ENCODE results near the gene ITGAE. TPM values are rescaled to one million over a fixed set of nuclear protein-coding genes. Genes with fewer than 3 reads are reported as not detected.

Gene ITGAE
- total RNA-seq, 1 donor from 2014 or later: 47.5 TPM

DNA sequence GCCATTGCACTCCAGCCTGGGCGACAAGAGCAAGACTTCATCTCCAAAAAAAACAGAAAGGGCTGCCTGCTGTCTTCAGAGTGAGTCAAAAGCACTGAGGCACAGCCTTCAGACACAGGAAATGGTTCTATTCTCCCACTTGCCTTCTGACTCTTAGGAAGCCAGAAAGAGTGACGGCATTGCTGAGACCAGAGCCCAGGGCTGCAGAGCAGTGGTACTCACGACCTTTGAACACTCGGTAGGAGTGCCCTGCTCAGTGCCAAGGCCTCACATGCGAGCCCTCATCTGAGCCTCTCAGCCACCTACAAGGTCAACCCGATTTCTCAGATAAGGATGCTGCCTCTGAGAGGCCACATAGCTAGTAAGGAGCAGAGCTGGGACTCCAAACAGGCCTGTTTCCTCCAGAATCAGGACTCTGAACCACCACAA, 3.5 kb upstream of the ITGAE start:
- H3K27me3 Mint-ChIP-seq (ENCODE audit: insufficient read depth, low read depth): no peaks in the 10 kb centered on the region
- H3K9me3 Mint-ChIP-seq: no peaks in the 10 kb centered on the region
- no peaks in the 10 kb centered on the region for H3K4me1 ChIP-seq
- no peaks in the 10 kb centered on the region for H3K79me2 ChIP-seq (ENCODE audit: low read depth)
- peaks cover 10% of the 10 kb centered on the region for H3K36me3 Mint-ChIP-seq
- H4K20me1 ChIP-seq (ENCODE audit: low read depth): peaks cover 4% of the 10 kb centered on the region
- TF ChIP-seq EZH2phosphoT487 (IDR thresholded peaks at IDR 0.05) (no peak), EZH2 (IDR thresholded peaks at IDR 0.05) (no peak)
- TF ChIP-seq, protein P1, sequence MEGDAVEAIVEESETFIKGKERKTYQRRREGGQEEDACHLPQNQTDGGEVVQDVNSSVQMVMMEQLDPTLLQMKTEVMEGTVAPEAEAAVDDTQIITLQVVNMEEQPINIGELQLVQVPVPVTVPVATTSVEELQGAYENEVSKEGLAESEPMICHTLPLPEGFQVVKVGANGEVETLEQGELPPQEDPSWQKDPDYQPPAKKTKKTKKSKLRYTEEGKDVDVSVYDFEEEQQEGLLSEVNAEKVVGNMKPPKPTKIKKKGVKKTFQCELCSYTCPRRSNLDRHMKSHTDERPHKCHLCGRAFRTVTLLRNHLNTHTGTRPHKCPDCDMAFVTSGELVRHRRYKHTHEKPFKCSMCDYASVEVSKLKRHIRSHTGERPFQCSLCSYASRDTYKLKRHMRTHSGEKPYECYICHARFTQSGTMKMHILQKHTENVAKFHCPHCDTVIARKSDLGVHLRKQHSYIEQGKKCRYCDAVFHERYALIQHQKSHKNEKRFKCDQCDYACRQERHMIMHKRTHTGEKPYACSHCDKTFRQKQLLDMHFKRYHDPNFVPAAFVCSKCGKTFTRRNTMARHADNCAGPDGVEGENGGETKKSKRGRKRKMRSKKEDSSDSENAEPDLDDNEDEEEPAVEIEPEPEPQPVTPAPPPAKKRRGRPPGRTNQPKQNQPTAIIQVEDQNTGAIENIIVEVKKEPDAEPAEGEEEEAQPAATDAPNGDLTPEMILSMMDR (IDR thresholded peaks at IDR 0.05): no peak
- no peak overlapping the region for H3K9ac ChIP-seq
- no peak overlapping the region for H2AFZ ChIP-seq (replicated peaks)
- no peaks in the 10 kb centered on the region for H3K9me3 ChIP-seq (ENCODE audit: low read depth)
- H3F3A ChIP-seq (ENCODE audit: low read depth): no peaks in the 10 kb centered on the region
- H3K4me3 Mint-ChIP-seq: no peak overlapping the region
- no peak overlapping the region for H3K27ac Mint-ChIP-seq
- H3K4me1 Mint-ChIP-seq: peaks cover under 1% of the 10 kb centered on the region
- H3K27me3 ChIP-seq: no peaks in the 10 kb centered on the region
- H3K36me3 ChIP-seq: no peaks in the 10 kb centered on the region
- no peak overlapping the region for H3K4me2 ChIP-seq
- H3K27ac ChIP-seq: no peak overlapping the region
- H3K4me3 ChIP-seq: no peak overlapping the region
- DNase-seq (ENCODE audit: low spot score): no peak

- no peak overlapping the region for H3K9ac ChIP-seq
- Mint-ChIP-seq H3K4me3 (no peak overlapping the region), H3K4me1 (peaks cover 2% of the 10 kb centered on the region), H3K27me3 (ENCODE audit: insufficient read depth, low read depth) (peaks cover 2% of the 10 kb centered on the region), H3K27ac (no peak overlapping the region), H3K36me3 (peaks cover 6% of the 10 kb centered on the region), H3K9me3 (no peaks in the 10 kb centered on the region)
- no peaks in the 10 kb centered on the region for H3F3A ChIP-seq (ENCODE audit: low read depth)
- H4K20me1 ChIP-seq (ENCODE audit: low read depth): peaks cover 4% of the 10 kb centered on the region
- H3K36me3 ChIP-seq: no peaks in the 10 kb centered on the region
- no peak for DNase-seq (ENCODE audit: low spot score)
- H3K27me3 ChIP-seq: no peaks in the 10 kb centered on the region
- no peaks in the 10 kb centered on the region for H3K9me3 ChIP-seq (ENCODE audit: low read depth)
- no peak overlapping the region for H3K4me2 ChIP-seq
- no peaks in the 10 kb centered on the region for H3K79me2 ChIP-seq (ENCODE audit: low read depth)
- TF ChIP-seq EZH2 (IDR thresholded peaks at IDR 0.05) (no peak), EZH2phosphoT487 (IDR thresholded peaks at IDR 0.05) (no peak)
- TF ChIP-seq, protein P1 (IDR thresholded peaks at IDR 0.05): no peak
- H2AFZ ChIP-seq (replicated peaks): no peak overlapping the region
- H3K27ac ChIP-seq: no peak overlapping the region
- no peak overlapping the region for H3K4me3 ChIP-seq
- H3K4me1 ChIP-seq: no peaks in the 10 kb centered on the region
Measured at GRCh38 chr17:3803308-3803640, 2.3 kb upstream of the ITGAE start.

DNA sequence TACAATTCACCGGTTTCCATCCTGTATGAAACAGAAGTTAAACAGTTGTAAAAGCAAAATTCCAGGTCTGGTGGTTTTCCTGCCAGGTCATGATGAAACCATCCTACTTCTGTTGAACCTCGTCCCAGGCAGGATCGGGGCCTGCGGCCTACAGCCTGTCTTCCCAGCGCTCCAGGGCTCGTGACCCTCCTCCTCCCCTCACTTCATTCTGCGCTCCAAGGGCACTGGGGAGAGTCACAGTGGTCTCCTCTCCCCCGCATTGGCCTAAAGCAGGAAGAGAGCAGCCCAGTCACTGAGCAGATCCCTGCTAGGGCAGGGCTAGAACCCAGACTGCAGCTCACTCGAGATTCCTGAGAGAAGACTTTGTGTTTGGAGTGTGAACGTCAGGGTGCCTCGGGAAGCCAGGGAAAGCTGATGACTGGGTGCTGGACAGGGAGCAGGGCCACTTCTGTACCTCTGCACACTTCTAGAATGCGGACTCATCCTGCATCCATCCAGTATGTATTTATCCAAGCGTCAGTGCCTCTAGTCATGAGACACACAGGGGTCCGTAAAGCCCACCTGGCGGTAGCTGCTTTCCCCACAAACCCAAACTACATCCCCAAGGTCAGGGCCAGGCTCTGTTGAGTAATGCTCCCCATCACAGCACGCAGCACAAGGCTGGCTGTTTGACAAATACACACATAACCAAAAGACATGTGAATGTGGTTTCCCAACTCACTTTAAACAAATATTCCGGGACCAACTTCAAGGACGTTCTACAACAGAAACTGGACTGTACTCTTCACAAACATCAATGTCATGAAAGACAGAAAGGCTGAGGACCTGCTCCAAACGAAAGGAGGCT, 1.7 kb upstream of the ITGAE start:
- Histone ChIP-seq H3K79me2 (ENCODE audit: low read depth) (no peaks in the 10 kb centered on the region), H3F3A (ENCODE audit: low read depth) (no peaks in the 10 kb centered on the region), H3K36me3 (no peaks in the 10 kb centered on the region), H3K4me3 (no peak overlapping the region), H3K9ac (no peak overlapping the region), H3K27ac (no peak overlapping the region), H3K4me2 (no peak overlapping the region), H2AFZ (replicated peaks) (no peak overlapping the region), H4K20me1 (ENCODE audit: low read depth) (peaks cover 4% of the 10 kb centered on the region), H3K9me3 (ENCODE audit: low read depth) (no peaks in the 10 kb centered on the region), H3K27me3 (no peaks in the 10 kb centered on the region), H3K4me1 (no peaks in the 10 kb centered on the region)
- Mint-ChIP-seq H3K4me3 (no peak overlapping the region), H3K27me3 (ENCODE audit: insufficient read depth, low read depth) (peaks cover 2% of the 10 kb centered on the region), H3K9me3 (no peaks in the 10 kb centered on the region), H3K4me1 (peaks cover 2% of the 10 kb centered on the region), H3K27ac (no peak overlapping the region), H3K36me3 (peaks cover 2% of the 10 kb centered on the region)
- TF ChIP-seq EZH2phosphoT487 (IDR thresholded peaks at IDR 0.05) (no peak), EZH2 (IDR thresholded peaks at IDR 0.05) (no peak)
- TF ChIP-seq, protein P1 (IDR thresholded peaks at IDR 0.05): no peak
- DNase-seq (ENCODE audit: low spot score): no peak
